ENCODE data around the gene SNX27. TPM values are rescaled to one million over a fixed set of nuclear protein-coding genes. Genes with fewer than 3 reads are reported as not detected.
A peak's percentile ranks its signal among the peaks of the same experiment; 100 is the strongest.
"Not testable (repeated sequence)": the region's sequence is repeated elsewhere in the genome, so short reads cannot be mapped to it uniquely, and the experiment has no call there.

The SNX27 gene
- total RNA-seq, 2 donors from 2014 or later: 30.3 to 34.8 TPM

GRCh38 chr1:151583796-151584195 lies 28.1 kb upstream of the SNX27 start:
- Mint-ChIP-seq H3K4me3 (no peak overlapping the region), H3K9me3 (no peaks in the 10 kb centered on the region), H3K27me3 (ENCODE audit: low read depth) (no peaks in the 10 kb centered on the region), H3K36me3 (ENCODE audit: insufficient read depth in 2 of 2) (no peaks in the 10 kb centered on the region), H3K27ac (no peak overlapping the region), H3K4me1 (ENCODE audit: low read depth) (peaks cover 8% of the 10 kb centered on the region)
- DNase-seq (no peak), ATAC-seq (replicated peaks in 1 of 2) (no peak)

GRCh38 chr1:151584278-151584677 lies 27.6 kb upstream of the SNX27 start:
- ATAC-seq (replicated peaks in 1 of 2) (no peak), DNase-seq (no peak)
- Mint-ChIP-seq H3K36me3 (ENCODE audit: insufficient read depth in 2 of 2) (no peaks in the 10 kb centered on the region), H3K9me3 (no peaks in the 10 kb centered on the region), H3K27me3 (ENCODE audit: low read depth) (no peaks in the 10 kb centered on the region), H3K4me1 (ENCODE audit: low read depth) (peaks cover 3% of the 10 kb centered on the region), H3K4me3 (no peak overlapping the region), H3K27ac (no peak overlapping the region)

GRCh38 chr1:151584780-151585179 lies 27.1 kb upstream of the SNX27 start:
- DNase-seq (no peak), ATAC-seq (replicated peaks in 1 of 2) (no peak)
- no peaks in the 10 kb centered on the region for H3K9me3 Mint-ChIP-seq
- H3K36me3 Mint-ChIP-seq (ENCODE audit: insufficient read depth in 2 of 2): no peaks in the 10 kb centered on the region
- H3K4me3 Mint-ChIP-seq: no peak overlapping the region
- no peaks in the 10 kb centered on the region for H3K27me3 Mint-ChIP-seq (ENCODE audit: low read depth)
- H3K4me1 Mint-ChIP-seq (ENCODE audit: low read depth): no peaks in the 10 kb centered on the region
- no peak overlapping the region for H3K27ac Mint-ChIP-seq

DNA sequence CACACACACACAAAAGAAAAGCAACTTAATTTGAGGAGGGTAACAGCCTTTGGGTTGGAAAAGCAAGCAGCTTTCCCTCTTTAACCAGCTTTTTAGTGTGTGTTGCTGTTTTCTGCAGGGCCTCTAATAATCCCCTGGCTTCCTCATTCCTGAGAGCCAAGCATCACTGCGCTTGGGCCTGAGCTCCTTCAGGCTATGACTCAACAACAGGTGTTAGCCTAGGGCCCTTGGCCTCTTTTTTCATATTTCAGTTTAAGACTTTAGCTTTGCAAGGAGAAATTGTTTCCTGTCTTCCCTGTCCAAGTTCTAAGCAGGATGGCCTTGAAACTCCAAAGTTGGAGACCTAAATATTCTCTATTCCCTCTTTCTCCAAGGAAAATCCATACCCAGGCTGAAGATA lies 26.2 kb upstream of the SNX27 start:
- no peaks in the 10 kb centered on the region for H3K9me3 Mint-ChIP-seq
- ATAC-seq (replicated peaks in 1 of 2): no peak
- H3K27ac Mint-ChIP-seq: no peak overlapping the region

GRCh38 chr1:151590961-151591360 lies 20.9 kb upstream of the SNX27 start:
- peaks cover 0 to 2% of the 10 kb centered on the region in 2 donors for H3K36me3 Mint-ChIP-seq (ENCODE audit: insufficient read depth in 2 of 2)
- no peak for DNase-seq
- no peak for ATAC-seq (replicated peaks in 1 of 2)
- peaks cover 0 to 3% of the 10 kb centered on the region in 2 donors for H3K9me3 Mint-ChIP-seq
- peaks cover 16% of the 10 kb centered on the region for H3K27me3 Mint-ChIP-seq (ENCODE audit: low read depth)
- H3K27ac Mint-ChIP-seq: no peak overlapping the region
- peaks cover 13% of the 10 kb centered on the region for H3K4me1 Mint-ChIP-seq (ENCODE audit: low read depth)
- no peak overlapping the region for H3K4me3 Mint-ChIP-seq

More for the DNA sequence above, 26.2 kb upstream of the SNX27 start:
- Mint-ChIP-seq H3K4me1 (ENCODE audit: low read depth) (no peaks in the 10 kb centered on the region), H3K27me3 (ENCODE audit: low read depth) (no peaks in the 10 kb centered on the region), H3K36me3 (ENCODE audit: insufficient read depth in 2 of 2) (peaks cover 0 to 2% of the 10 kb centered on the region in 2 donors), H3K4me3 (no peak overlapping the region)
- DNase-seq: no peak

GRCh38 chr1:151593730-151594129 lies 18.1 kb upstream of the SNX27 start:
- ATAC-seq (replicated peaks in 1 of 2): peak; percentile 27 to 48
- Mint-ChIP-seq H3K27me3 (ENCODE audit: low read depth) (peaks cover 16% of the 10 kb centered on the region), H3K36me3 (ENCODE audit: insufficient read depth in 2 of 2) (peaks cover 0 to 2% of the 10 kb centered on the region in 2 donors), H3K4me1 (ENCODE audit: low read depth) (peaks cover 13% of the 10 kb centered on the region), H3K27ac (no peak overlapping the region), H3K9me3 (peaks cover 0 to 3% of the 10 kb centered on the region in 2 donors), H3K4me3 (peak overlapping the region; percentile 63 to 77)
- no peak for DNase-seq

DNA sequence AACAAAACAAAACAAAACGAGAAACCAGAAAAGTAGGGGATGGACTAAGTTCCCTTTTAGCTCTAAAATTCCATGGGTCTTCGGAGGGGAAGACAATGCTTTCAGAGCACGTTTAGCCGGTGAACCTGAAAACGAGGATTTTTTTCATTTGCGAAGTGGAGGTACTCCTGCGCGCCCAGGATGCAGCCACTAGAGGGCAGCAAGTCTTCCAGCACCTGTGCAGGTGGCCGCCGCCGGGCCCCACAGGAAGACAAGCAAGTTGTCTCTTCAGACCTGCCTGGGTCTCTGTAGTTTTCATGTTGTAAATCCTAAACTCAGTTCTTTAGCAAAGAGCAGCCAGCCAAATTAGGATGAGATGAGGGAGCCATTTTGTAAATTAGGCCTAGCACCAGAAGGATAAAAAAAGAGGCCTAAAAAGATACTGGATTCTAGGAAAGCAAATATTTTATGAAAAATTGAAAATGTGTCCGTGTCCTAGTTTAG lies 17.7 kb upstream of the SNX27 start:
- ATAC-seq (replicated peaks in 1 of 2): peak; percentile 98 to 99
- Mint-ChIP-seq H3K9me3 (peaks cover 0 to 3% of the 10 kb centered on the region in 2 donors), H3K4me1 (ENCODE audit: low read depth) (peaks cover 13% of the 10 kb centered on the region)

DNA sequence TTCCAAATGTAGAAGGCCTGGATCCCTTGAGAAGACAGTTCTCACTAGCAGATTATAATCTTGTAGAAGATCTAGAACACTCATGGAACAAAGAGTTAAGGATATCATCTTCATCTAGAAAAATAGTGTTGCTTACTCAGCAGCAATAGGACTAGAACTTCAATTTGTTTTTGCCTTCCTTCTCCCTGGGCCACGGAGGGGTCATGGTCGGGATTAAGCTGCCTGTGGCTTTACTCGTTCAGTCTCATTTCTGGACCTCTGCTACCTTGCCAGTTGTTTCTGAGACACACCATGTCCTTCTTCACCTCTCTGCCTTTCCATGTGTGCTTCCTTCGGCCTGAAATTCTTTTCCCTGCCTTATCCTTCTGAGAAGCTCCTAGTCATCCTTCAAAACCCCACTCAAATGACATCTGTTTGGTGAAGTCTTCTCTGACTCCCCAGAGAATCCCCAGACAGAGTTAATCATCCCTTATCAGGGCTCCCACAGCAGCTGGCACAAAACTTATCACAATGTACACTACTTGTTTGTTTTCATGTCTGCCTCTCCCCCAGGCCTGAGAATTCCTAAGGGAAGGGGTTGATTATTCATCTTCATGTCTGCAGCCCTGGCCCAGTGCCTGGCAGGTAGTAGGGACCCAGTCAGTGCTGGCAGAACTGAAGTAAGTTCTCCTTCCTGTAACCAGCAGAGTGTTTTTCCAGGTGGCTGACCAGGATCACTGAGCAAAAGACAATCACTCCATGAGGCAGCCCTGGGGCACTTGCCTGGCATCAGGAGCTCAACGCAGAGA lies 15.5 kb upstream of the SNX27 start:
- peaks cover 16% of the 10 kb centered on the region for H3K27me3 Mint-ChIP-seq (ENCODE audit: low read depth)

More for the DNA sequence above, 17.7 kb upstream of the SNX27 start:
- H3K4me3 Mint-ChIP-seq: peak overlapping the region; percentile 63 to 77
- peaks cover 16% of the 10 kb centered on the region for H3K27me3 Mint-ChIP-seq (ENCODE audit: low read depth)
- peak; percentile 88 to 91 for DNase-seq
- peaks cover 0 to 2% of the 10 kb centered on the region in 2 donors for H3K36me3 Mint-ChIP-seq (ENCODE audit: insufficient read depth in 2 of 2)
- H3K27ac Mint-ChIP-seq: peak overlapping the region; percentile 2

GRCh38 chr1:151602550-151602949 lies 9.3 kb upstream of the SNX27 start:
- ATAC-seq (replicated peaks in 1 of 2); H3K4me3 Mint-ChIP-seq; DNase-seq; H3K9me3 Mint-ChIP-seq; H3K4me1 Mint-ChIP-seq (ENCODE audit: low read depth); H3K36me3 Mint-ChIP-seq (ENCODE audit: insufficient read depth in 2 of 2); H3K27ac Mint-ChIP-seq: not testable (repeated sequence)
- peaks cover 21% of the 10 kb centered on the region for H3K27me3 Mint-ChIP-seq (ENCODE audit: low read depth)

More for the DNA sequence above, 15.5 kb upstream of the SNX27 start:
- Mint-ChIP-seq H3K4me1 (ENCODE audit: low read depth) (peaks cover 13% of the 10 kb centered on the region), H3K9me3 (no peaks in the 10 kb centered on the region), H3K36me3 (ENCODE audit: insufficient read depth in 2 of 2) (no peaks in the 10 kb centered on the region), H3K4me3 (no peak overlapping the region), H3K27ac (no peak overlapping the region)
- ATAC-seq (replicated peaks in 1 of 2): no peak
- no peak for DNase-seq

DNA sequence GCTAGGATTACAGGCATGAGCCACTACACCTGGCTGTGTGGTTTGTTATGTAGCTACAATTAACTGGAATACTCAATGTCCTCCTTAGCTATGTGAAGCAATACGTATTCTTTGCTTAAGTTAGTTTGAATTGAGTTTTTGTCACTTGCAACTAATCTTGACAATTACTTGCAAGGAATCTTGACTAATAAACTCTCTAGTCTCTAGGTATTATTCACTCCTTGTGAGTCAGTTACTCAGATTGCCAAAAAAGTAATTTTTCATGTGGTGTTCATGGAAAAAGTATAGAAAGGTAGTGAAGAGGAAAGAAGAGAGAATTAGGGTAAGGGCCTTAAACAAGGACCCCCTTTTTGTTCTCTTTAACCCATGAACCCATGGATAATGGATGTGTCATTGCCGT lies 7.6 kb upstream of the SNX27 start:
- H3K4me1 Mint-ChIP-seq (ENCODE audit: low read depth): peaks cover 7% of the 10 kb centered on the region
- no peaks in the 10 kb centered on the region for H3K9me3 Mint-ChIP-seq
- H3K36me3 Mint-ChIP-seq (ENCODE audit: insufficient read depth in 2 of 2): no peaks in the 10 kb centered on the region
- no peak overlapping the region for H3K27ac Mint-ChIP-seq
- ATAC-seq (replicated peaks in 1 of 2) (no peak), DNase-seq (no peak)
- H3K27me3 Mint-ChIP-seq (ENCODE audit: low read depth): peaks cover 28% of the 10 kb centered on the region
- no peak overlapping the region for H3K4me3 Mint-ChIP-seq

- Mint-ChIP-seq H3K4me3 (no peak overlapping the region), H3K36me3 (ENCODE audit: insufficient read depth in 2 of 2) (no peaks in the 10 kb centered on the region), H3K4me1 (ENCODE audit: low read depth) (peaks cover 11% of the 10 kb centered on the region), H3K9me3 (no peaks in the 10 kb centered on the region), H3K27me3 (ENCODE audit: low read depth) (peaks cover 28% of the 10 kb centered on the region), H3K27ac (no peak overlapping the region)
- no peak for DNase-seq
- peak; percentile 59 to 82 for ATAC-seq (replicated peaks in 1 of 2)
Observed at GRCh38 chr1:151606384-151606783, 5.5 kb upstream of the SNX27 start.

GRCh38 chr1:151606857-151607256 lies 5.0 kb upstream of the SNX27 start:
- ATAC-seq (replicated peaks in 1 of 2) (no peak), DNase-seq (no peak)
- peaks cover 14% of the 10 kb centered on the region for H3K4me1 Mint-ChIP-seq (ENCODE audit: low read depth)
- H3K27me3 Mint-ChIP-seq (ENCODE audit: low read depth): peaks cover 28% of the 10 kb centered on the region
- H3K36me3 Mint-ChIP-seq (ENCODE audit: insufficient read depth in 2 of 2): no peaks in the 10 kb centered on the region
- H3K9me3 Mint-ChIP-seq: no peaks in the 10 kb centered on the region
- H3K4me3 Mint-ChIP-seq: no peak overlapping the region
- H3K27ac Mint-ChIP-seq: no peak overlapping the region

DNA sequence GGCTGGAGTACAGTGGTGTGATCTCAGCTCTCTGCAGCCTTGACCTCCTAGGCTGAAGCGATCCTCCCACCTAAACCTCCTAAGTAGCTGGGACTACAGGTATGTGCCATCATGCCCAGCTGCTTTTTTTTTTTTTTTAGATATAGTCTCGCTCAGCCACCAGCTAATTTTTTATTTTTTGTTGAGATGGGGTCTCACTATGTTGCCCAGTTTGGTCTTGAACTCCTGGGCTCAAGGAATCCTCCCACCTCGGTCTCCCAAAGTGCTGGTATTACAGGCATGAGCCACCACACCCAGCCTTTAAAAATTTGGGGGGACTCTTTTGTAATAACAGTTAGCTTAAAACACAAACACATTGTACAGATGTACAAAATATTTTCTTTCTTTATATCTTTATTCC lies 1.7 kb upstream of the SNX27 start:
- DNase-seq (no peak), ATAC-seq (replicated peaks in 1 of 2) (no peak)
- Mint-ChIP-seq H3K4me3 (no peak overlapping the region), H3K4me1 (ENCODE audit: low read depth) (peaks cover 36% of the 10 kb centered on the region), H3K27ac (no peak overlapping the region), H3K36me3 (ENCODE audit: insufficient read depth in 2 of 2) (peaks cover 7 to 8% of the 10 kb centered on the region in 2 donors), H3K27me3 (ENCODE audit: low read depth) (peaks cover 12% of the 10 kb centered on the region), H3K9me3 (no peaks in the 10 kb centered on the region)

Data from activated T-cell treated with anti-CD3 and anti-CD28 coated beads, Interleukin-2, amount 50 U/mL, for 72 hours (primary cell).